Activated CD4-positive, alpha-beta T cell treated with anti-CD3 and anti-CD28 coated beads, Interleukin-2, Interleukin-4, amounts not matched to agents 100 ng/mL and 50 ng/mL, durations not matched to agents 16 hours and 8 hours (primary cell): ENCODE measurements around the gene PEX11G.
A peak's percentile ranks its signal among the peaks of the same experiment; 100 is the strongest.

Experiments used
- DNase-seq: peaks from one replicate; pipeline ENCODE4 v3.0.0-alpha.2; 2020; ENCODE audit warnings: low spot score

PEX11G gene

DNA sequence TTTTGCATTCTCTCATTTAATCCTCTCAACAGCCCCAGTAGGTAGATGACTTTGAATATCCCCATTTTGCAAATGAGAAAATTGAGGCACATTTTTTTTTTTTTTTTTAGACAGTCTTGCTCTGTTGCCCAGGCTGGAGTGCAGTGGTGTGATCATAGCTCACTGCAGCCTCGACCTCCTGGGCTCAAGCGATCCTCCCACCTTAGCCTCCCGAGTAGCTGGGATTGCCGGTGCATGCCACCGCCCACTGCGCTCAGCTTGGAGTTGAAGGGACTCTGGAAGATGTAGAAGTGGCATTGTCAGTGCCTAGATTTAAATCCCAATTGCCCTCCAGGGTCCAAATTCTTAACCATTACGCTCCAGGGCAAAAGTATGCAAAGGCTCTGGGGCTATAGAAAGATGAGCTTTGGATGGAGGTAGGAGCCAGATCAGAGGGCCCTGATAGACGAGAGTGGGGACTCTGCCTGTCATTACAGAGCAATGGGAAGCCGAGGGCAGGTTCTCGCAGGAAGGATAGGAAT, 32.8 kb upstream of the PEX11G start:
- DNase-seq = no peak

DNA sequence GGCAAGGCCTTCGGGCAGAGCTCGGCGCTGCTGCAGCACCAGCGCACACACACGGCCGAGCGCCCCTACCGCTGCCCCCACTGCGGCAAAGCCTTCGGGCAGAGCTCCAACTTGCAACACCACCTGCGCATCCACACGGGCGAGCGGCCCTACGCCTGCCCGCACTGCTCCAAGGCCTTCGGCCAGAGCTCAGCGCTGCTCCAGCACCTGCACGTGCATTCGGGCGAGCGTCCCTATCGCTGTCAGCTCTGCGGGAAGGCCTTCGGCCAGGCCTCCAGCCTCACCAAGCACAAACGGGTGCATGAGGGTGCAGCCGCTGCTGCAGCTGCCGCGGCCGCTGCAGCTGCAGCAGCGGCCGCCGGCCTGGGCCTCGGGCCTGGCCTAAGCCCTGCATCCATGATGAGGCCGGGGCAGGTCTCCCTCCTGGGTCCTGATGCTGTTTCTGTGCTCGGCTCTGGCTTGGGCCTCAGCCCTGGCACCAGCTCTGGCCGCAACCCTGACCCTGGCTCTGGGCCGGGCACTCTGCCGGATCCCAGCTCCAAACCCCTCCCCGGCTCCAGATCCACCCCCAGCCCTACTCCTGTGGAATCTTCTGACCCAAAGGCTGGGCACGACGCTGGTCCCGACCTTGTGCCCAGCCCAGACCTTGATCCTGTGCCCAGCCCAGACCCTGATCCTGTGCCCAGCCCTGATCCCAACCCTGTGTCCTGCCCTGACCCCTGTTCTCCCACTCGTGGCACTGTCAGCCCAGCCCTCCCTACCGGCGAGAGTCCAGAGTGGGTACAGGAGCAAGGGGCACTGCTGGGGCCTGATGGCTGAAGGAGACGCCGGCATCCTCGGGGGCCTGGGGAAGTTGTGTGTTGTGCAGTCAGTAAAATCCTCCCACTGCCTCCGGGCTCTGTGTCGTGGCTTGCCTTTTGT, 31.6 kb upstream of the PEX11G start:
- no peak for DNase-seq

DNA sequence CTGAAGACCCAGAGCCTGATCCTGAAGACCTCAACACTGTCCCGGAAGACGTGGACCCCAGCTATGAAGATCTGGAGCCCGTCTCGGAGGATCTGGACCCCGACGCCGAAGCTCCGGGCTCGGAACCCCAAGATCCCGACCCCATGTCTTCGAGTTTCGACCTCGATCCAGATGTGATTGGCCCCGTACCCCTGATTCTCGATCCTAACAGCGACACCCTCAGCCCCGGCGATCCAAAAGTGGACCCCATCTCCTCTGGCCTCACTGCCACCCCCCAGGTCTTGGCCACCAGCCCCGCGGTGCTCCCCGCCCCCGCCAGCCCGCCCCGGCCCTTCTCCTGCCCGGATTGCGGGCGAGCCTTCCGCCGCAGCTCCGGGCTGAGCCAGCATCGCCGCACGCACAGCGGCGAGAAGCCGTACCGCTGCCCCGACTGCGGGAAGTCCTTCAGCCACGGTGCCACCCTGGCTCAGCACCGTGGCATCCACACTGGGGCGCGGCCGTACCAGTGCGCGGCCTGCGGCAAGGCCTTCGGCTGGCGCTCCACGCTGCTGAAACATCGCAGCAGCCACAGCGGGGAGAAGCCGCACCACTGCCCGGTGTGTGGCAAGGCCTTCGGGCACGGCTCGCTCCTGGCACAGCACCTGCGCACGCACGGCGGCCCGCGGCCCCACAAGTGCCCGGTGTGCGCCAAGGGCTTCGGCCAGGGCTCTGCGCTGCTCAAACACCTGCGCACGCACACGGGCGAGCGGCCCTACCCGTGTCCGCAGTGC, 30.7 kb upstream of the PEX11G start:
- no peak for DNase-seq

DNA sequence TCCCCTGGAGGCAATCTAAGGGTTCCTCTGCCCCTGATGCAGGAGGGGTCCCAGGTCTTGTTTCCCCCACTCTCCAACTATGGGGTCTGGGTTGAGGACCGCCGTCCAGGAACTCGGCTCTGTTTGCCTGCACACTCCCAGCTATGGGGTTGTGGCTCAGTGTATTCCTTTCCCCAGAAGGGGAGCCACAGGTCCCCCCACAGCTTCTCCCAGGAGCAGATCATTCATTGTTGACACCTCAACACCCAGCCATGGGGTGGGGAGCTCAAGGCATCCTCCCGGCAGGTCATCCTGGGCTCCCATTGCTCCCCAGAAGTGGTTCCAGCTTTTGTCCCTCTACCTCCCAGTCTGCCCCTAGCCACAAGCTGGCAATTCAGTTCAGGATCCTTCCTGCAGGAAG, 28.0 kb upstream of the PEX11G start:
- no peak for DNase-seq

DNA sequence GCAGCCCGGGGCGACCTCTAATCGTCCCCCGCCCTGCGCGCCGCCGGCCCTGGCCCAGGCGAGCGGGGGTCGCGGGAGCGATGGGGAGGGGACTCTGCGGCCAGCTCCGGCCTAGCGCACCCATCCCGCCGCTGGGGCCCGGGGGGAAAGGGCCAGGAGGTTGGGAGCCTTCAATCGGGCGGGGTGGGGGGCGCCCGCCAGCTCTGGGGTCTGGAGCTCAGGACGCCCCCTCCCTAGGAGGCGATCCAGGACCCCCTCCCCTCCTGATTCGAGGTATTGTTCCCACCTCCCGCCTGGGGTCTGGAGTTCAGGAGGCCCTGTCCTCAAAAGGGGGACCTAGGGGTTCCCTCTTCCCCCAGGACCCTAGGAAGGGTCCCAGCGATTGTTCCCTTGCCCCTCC, 27.5 kb upstream of the PEX11G start:
- DNase-seq = no peak

DNA sequence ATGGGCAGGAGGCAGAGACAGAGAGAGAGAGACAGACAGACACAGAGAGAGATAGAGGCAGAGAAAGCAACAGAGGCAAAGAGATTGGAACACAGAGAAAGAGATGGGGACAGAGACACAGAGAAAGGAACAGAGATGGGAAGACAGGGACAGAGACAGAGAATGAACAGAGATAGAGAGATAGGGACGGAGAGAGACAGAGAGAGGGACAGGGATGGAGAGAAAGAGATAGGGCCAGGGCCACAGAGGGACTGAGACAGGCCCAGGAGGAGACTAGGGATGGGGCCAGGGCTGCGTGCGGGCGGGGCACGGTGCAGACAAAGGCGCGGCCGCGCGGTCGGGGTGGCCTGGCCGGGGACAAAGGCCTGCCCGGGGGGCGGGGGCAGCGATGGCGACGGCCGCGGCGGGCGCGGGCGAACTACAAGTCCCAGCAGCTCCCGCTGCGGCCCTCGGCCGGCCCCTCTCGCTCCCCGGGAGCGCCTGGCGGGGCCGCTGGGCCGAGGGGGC, 26.9 kb upstream of the PEX11G start, which contains the start of gene ZNF358:
Gene ZNF358, plus strand, starts transcription at position 459 of the 507 bp plus-strand sequence. CDS start 3,140 bp downstream, outside the sequence.
- no peak for DNase-seq

DNA sequence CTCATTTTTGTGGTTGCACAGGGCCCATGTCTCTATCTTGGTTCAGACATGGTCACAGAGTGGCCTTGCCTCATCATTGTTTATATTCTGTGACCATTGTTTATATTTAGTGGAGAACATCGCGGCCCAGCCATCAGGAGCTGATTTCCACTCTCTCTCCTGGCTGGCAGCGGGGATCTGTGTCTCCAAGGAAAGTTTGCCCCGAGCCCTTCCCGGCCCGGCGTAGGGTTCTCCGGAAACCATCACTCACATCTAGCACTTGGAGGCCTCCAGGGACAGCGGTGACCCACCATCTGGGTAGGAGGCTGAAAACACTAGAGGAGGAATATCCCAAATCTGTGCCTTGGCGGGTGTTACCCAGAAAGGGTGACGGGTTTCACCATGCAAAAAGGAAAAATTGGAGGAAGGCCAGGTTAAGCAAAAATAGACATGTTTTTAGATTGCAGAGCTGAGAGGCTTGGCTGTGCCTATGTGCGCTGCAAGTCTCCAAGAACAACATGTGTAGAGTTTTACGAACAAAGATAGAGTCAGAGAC, 26.3 kb upstream of the PEX11G start:
- no peak for DNase-seq

DNA sequence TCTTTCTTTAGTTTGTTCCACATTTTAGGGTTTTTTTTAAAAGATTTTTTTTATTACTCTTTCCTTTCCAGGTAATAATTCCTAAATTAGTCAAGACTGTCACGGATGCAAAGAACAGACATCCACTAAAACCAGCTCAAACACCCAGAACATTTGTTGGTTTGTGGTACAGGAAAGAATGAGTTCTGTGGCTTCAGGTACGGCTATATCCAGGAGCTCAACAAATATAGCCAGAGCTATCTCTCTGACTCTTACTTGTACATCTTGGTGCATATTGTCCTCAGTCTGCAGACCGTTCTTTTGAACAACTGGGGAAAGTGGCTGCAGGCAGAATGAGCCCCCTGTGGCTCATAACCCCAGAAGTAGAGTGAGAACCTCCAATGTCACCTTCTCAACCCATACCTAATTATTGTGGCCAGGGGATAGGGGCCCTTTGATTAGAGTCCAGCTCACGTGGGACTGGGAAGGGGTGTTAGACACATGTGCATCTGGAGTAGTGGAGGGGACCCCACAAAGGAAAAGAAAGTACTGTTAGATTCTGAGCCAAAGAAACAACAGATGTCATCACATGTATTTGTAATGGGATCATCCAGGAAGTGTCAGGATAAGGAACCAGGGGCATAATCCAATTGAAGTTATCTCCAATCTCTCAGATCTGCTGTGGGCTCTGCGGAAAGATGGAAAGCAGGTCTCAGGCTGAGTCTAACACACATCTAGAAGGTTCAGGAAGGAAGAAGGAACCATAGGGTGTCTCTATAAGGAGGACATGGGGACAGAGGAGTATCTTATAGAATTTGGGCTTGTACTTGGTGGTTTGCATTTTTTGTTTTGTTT, 25.2 kb upstream of the PEX11G start:
- DNase-seq = no peak

DNA sequence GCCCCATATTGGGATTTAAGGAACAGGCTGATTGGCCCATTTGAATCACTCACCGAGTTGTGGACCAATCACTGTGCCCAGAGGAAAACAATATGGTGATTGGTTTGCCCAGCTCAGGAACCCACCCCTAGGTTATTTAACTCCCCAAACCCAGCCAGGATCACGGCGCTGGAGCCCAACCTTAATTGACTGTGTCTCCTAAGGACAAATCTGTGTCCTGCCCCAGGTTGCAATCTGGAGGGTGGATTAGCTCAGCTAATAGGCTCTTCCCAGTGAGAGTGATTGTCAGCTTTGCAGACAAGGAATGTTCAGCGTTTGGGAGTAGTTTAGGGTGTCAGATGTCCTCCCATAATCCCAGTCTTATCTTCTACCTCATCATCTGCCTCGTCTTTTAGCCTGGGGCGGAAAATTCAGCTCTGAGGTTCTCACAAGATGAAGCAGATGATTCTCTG, 23.6 kb upstream of the PEX11G start:
- DNase-seq = no peak

DNA sequence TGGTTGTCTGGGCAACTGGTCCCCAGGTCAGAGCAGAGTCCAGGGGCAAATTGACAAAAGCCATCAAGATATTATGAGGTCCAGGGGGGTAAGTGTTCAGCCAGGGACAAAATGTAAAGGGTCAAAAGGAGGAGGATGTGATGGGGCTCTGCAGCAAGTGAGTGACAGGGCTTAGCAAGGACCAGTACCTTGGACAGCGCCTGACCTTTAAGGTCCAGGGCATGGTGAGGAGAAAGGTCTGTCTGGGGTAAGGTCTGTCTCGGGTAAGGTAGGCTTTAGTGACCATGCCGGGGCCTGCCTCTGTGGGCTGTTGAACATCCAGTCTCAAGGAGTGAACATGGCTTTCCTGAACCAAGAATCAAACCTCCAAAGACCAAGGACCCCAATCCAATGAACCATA, 20.8 kb upstream of the PEX11G start:
- DNase-seq = no peak

DNA sequence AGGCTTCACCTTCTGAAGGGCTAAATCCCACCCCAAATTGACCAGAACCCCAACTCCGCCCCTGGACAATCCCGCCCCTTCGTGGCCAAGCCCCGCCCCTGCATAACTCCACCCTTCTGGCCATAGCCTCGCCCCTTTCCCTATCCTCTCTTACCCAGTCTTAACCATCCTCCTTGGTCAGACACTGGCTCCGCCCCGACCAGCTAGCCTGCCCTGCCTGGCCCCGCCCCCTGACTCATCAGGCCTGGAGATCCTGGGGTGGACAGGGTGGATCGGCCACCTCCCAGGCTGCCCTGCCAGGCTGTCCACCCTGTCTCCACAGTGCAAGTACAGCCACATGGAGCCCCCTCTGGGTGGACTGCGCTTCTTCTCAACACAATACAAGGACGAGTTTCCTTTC, 19.0 kb upstream of the PEX11G start:
- DNase-seq = peak; percentile 6

DNA sequence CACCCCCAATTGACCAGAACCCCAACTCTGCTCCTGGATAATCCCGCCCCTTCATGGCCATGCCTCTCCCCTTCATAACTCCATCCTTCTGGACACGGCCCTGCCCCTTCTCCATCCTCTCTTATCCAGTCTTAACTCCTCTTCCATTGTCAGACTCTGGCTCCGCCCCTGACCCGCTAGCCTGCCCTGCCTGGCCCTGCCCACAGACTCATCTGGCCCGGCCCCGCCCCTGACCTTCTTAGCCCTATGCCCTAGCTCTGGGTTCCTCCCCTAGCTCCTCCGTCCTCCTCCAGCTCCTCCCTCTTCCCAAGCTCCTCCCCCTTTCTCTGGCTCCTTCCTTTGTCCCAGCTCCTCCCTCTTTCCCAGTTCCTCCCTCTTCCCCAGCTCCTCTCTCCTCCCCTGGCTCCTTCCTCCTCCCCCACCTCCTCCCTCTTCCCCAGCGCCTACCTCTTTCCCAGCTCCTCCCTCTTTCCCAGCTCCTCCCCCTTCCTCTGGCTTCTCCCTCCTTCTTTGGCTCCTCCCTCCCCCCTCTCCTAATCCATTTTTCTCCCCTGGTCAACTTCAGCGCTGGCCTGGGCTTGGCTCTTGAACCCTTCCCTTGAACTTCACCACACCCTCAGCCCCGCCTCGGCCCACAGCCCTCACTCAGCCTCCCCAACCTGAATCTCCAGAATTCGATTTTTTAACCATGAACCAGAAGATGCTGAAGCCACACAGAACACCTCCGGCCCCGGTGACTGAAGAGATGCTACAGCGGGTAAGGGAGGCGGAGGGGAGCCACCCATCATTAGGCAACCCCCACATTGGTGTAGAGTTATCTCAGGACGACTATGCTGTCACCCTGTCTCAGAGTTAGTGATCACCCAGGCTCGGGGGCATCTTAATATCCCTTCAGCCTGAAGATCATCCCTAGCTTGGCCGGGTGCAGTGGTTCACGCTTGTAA, 17.8 kb upstream of the PEX11G start:
- peak; percentile 43 for DNase-seq

DNA sequence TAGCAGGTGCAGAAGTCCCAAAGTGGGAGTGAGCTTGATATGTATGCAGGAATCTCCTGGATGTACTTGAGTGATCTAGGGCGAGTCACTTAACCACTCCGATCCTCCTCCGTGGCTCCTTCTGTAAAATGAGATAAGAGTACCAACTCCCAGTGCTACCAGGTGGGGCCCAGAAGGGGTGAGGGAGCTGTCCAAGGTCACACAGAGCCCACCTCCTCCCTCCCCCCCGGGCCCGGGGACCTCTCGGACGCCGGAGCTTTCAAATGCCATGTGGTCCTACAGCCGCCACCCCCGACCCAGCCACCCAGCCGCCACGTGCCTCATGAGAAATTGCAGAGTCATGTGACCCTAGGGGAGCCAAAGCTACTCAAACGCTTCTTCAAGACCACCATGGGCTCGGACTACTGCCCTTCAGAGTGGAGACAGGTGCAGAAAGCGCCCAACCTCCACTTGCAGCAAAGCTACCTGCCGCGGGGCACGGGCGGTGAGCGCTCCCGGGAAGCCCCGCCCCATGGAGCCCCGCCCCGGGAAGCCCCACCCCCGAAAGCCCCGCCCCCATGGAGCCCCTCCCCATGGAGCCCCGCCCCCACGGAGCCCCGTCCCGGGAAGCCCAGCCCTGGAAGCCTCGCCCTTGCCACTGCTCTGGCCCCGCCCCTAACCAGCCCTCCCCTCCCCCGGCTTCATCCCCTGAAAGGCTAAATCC, 17.0 kb upstream of the PEX11G start:
- DNase-seq = peak; percentile 21

DNA sequence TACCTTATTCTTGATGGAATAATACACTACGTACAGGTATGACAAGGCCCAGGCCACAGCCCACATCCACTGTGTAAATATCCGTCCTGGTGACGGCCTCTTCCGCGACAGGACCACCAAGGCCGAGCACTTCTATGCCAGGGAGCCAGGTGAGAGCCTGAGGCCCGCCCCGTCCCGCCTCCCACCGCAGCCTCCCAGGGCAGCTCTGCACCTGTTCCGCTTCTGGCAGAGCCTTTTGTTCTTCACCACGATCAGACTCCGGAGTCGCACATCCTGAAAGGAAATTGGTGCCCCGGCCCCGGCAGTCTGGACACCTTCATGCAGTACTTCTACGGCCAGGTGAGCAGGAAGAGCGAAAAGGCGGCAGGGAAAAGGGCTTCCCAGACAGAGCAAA, 16.4 kb upstream of the PEX11G start:
- DNase-seq = no peak

DNA sequence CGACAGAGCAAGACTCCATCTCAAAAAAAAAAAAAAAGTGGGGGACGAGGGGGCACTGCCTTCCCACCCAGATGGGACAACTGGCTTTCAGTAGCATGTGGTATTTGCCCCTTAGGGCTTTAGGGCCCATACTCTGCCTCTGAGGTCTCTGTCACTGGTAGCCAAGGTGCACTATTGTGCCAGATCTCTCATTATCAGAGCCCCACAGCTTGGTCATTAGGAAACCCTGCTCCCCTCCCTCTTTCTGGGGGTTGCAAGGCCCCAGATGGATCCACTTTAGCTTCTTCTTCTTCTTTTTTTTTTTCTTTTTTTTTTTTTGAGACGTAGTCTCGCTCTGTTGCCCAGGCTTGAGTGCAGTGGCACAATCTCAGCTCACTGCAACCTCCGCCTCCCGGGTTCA, 15.8 kb upstream of the PEX11G start:
- DNase-seq = no peak

DNA sequence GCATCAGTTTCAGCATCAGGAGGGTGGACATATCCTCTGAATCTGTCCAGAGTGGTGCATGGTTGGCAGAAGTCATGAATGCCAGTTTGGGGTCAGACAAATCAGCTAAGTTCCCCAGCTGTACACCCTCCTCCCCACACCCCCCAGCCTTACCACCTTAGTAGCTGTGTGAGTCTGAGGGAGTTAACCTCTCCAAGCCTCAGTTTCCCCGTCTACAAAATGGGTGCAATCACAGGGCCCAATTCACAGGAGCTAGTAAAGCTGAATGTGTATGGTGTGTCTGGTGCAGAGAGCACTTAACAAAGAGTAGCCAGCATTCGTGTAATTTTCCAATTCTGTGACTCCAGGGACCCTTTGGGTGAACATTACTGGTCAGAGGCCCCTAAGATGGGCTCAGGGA, 13.7 kb upstream of the PEX11G start:
- no peak for DNase-seq

DNA sequence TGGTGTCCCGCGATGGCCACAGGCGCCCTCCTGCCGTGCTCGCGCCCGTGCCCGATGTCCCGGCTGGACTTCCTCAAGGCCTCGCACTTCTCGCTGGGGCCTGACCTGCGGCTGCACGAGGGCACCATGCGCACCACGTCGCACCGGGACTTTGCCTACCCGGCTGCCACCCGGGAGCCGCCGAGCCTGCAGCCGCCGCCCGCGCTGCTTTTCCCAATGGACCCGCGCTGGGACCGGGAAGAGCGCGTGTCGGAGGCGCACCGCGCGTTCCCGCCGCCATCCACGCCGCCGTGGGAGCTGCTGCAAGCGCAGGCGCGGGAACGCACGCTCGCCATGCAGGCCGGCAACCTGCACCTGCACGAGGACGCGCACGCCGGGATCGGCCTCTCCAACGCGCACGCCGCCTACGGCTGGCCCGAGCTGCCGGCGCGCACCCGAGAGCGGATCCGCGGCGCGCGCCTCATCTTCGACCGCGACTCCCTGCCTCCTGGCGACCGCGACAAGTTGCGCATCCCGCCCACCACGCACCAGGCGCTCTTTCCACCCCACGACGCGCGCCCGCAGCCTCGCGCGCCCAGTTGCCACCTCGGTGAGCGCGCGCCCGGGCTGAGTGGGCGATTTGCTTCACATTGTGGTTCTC, 12.1 kb upstream of the PEX11G start:
- DNase-seq = peak; percentile 62

DNA sequence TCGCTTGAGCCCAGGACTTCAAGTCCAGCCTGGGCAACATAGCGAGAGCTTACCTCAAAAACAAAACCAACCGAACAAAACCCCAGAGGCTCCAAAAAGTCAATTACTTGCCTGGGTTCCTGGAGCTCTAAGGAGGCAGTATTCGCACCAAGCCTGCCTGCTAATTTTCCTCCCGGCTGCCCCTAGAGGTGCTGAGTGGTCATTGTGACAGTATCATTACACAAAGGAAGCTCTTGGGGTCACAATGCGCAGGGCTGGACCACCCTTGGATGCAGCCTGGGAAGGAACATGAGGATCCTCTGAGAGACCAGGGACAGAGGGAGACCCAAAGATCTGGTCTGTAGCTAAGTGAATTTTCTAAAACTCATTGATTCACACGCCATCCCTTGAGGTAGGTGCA, 8.5 kb upstream of the PEX11G start:
- DNase-seq = no peak

DNA sequence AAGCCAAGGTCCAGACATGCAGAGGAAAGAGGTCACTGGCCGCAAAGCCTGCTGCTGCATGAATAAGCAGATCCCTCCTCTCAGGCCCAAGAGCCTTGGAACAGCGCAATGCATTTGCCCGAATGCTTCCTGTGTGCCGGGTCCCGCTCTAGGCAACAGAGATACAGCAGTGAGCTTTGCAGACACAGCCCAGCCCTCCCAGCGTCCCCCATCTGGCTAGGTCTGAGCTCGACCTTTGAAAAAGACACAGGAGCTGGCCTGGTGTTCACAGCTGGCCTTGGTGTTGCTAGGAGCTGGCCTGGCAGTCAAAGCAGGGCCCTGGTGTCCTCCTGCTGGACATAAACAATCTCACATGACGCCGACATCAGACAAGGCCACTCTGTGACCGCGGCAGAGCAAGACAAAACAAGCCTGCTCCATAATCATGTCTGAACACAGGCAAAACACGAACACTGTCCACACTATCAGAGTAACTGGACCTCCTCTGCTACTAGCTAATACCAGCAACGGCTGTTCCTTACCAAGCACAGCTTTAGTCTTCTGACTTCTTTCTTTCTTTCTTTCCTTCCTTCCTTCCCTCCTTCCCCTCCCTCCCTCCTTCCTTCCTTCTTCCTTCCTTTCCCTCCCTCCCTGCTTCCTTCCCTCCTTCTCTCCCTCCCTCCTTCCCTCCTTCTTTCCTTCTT, 5.7 kb upstream of the PEX11G start:
- no peak for DNase-seq
